ENCODE data around the gene PROZ. TPM values are rescaled to one million over a fixed set of nuclear protein-coding genes. Genes with fewer than 3 reads are reported as not detected.
A peak's percentile ranks its signal among the peaks of the same experiment; 100 is the strongest.

Gene PROZ
- total RNA-seq, 1 donor from 2014 or later, result not detected

DNA sequence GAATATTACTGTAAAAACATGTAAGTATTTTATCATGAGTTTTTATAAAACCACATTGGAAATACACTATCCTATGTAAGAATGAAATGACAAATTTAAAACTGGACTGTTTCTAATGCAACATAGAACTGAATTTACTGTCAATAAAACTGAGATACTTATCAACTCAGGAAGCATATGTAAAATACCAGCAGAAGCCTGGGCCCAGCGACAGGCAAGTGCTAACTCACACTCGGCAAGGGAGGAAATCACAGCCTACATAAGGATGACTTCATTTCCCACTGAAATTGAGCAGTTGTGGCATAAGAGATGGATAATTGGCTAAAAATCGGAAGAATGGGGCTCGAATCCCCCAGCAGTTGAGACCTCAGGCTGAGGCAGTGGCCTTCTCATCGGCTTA, 12.1 kb downstream of the PROZ start:
- Mint-ChIP-seq H3K4me1 (ENCODE audit: unreplicated experiment) (peaks cover 9% of the 10 kb centered on the region), H3K27ac (ENCODE audit: unreplicated experiment) (no peak overlapping the region), H3K36me3 (ENCODE audit: unreplicated experiment) (peaks cover 45% of the 10 kb centered on the region), H3K4me3 (ENCODE audit: unreplicated experiment) (no peak overlapping the region), H3K27me3 (ENCODE audit: unreplicated experiment) (no peaks in the 10 kb centered on the region), H3K9me3 (ENCODE audit: unreplicated experiment) (peaks cover 8% of the 10 kb centered on the region)
- TF ChIP-seq, protein P1, sequence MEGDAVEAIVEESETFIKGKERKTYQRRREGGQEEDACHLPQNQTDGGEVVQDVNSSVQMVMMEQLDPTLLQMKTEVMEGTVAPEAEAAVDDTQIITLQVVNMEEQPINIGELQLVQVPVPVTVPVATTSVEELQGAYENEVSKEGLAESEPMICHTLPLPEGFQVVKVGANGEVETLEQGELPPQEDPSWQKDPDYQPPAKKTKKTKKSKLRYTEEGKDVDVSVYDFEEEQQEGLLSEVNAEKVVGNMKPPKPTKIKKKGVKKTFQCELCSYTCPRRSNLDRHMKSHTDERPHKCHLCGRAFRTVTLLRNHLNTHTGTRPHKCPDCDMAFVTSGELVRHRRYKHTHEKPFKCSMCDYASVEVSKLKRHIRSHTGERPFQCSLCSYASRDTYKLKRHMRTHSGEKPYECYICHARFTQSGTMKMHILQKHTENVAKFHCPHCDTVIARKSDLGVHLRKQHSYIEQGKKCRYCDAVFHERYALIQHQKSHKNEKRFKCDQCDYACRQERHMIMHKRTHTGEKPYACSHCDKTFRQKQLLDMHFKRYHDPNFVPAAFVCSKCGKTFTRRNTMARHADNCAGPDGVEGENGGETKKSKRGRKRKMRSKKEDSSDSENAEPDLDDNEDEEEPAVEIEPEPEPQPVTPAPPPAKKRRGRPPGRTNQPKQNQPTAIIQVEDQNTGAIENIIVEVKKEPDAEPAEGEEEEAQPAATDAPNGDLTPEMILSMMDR (IDR thresholded peaks at IDR 0.05), result no peak
- DNase-seq (ENCODE audit: extremely low spot score, unreplicated experiment), result no peak

DNA sequence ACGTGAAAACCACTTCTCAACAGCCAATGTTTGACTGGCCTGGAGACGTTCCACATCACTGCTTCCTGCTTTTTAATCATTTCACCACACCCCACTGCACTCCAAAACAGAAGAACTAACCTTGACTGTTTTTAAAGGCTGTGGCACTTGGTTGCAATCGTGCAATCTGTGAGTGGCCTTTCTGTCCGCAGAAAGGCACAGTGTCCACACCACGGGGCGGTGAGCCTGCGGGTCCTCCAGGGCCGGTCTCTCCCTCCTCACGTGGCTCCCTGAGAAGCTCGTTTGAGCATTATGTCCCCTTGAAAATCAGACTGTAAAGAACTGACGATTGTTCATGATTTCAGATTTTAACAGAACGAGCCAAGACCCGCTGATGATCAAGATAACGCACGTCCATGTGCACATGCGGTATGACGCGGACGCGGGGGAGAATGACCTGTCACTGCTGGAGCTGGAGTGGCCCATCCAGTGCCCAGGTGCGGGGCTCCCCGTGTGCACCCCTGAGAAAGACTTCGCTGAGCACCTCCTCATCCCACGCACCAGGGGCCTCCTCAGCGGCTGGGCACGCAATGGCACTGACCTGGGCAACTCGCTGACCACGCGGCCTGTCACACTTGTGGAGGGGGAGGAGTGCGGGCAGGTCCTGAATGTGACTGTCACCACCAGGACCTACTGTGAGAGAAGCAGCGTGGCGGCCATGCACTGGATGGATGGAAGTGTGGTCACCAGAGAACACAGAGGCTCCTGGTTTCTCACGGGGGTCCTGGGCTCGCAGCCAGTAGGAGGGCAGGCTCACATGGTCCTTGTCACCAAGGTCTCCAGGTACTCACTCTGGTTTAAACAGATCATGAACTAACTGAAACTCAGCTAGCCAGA, 13.0 kb downstream of the PROZ start:
- peaks cover 55% of the 10 kb centered on the region for H3K36me3 Mint-ChIP-seq (ENCODE audit: unreplicated experiment)
- no peak overlapping the region for H3K4me3 Mint-ChIP-seq (ENCODE audit: unreplicated experiment)
- TF ChIP-seq, protein P1 (IDR thresholded peaks at IDR 0.05), result no peak
- H3K27me3 Mint-ChIP-seq (ENCODE audit: unreplicated experiment), result no peaks in the 10 kb centered on the region
- H3K27ac Mint-ChIP-seq (ENCODE audit: unreplicated experiment), result no peak overlapping the region
- peak; percentile 84 for DNase-seq (ENCODE audit: extremely low spot score, unreplicated experiment)
- peaks cover 4% of the 10 kb centered on the region for H3K4me1 Mint-ChIP-seq (ENCODE audit: unreplicated experiment)
- peaks cover 8% of the 10 kb centered on the region for H3K9me3 Mint-ChIP-seq (ENCODE audit: unreplicated experiment)

DNA sequence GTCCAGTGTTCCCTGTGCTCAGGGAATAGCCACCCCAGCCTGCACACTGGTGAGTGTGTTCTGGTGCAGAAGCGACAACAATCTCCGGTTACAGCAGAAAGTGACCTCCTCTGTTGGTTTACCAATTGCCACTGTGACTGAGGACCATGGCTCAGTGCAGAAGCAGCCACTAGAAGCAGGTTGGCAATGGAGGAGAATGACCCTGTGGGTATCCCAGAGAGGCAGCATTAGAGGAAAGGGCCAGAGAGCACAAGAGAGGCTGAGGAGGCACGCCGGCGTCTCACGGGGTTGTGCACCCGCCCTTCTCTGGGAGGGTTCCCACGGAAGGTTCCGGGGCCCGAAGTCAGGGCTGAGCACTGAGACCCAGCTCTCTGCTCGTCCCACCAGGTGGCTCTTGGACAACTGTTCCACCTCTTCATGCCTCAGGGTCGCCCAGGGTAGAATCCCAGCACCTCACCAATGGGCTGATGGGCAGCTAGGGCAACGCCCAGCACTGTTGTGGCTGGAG, 14.0 kb downstream of the PROZ start:
- TF ChIP-seq, protein P1 (IDR thresholded peaks at IDR 0.05), result no peak
- Mint-ChIP-seq H3K36me3 (ENCODE audit: unreplicated experiment) (peaks cover 56% of the 10 kb centered on the region), H3K27me3 (ENCODE audit: unreplicated experiment) (no peaks in the 10 kb centered on the region), H3K4me3 (ENCODE audit: unreplicated experiment) (no peak overlapping the region), H3K9me3 (ENCODE audit: unreplicated experiment) (peaks cover 6% of the 10 kb centered on the region), H3K4me1 (ENCODE audit: unreplicated experiment) (peaks cover 4% of the 10 kb centered on the region), H3K27ac (ENCODE audit: unreplicated experiment) (no peak overlapping the region)
- peak; percentile 76 for DNase-seq (ENCODE audit: extremely low spot score, unreplicated experiment)

DNA sequence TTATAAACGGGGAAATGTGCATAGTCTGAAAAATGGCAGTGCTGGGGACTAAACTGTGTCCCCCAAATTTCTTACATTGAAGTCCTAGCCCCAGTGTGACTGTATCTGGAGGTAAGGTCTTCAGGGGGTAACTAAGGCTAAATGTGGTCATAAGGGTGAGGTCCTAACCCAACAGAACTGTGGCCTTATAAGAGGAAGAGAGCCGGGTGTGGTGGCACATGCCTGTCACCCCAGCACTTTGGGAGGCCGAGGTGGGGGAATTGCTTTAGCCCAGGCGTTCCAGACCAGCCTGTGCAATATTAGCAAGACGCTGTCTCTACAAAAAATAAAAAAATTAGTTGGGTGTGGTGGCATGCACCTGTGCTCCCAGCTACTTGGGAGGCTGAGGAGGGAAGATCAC, 17.8 kb downstream of the PROZ start:
- Mint-ChIP-seq H3K27ac (ENCODE audit: unreplicated experiment) (peak overlapping the region; percentile 45), H3K4me1 (ENCODE audit: unreplicated experiment) (peaks cover 34% of the 10 kb centered on the region), H3K9me3 (ENCODE audit: unreplicated experiment) (no peaks in the 10 kb centered on the region), H3K4me3 (ENCODE audit: unreplicated experiment) (no peak overlapping the region), H3K27me3 (ENCODE audit: unreplicated experiment) (no peaks in the 10 kb centered on the region), H3K36me3 (ENCODE audit: unreplicated experiment) (peaks cover 55% of the 10 kb centered on the region)
- DNase-seq (ENCODE audit: extremely low spot score, unreplicated experiment), result peak; percentile 73
- TF ChIP-seq, protein P1 (IDR thresholded peaks at IDR 0.05), result no peak

DNA sequence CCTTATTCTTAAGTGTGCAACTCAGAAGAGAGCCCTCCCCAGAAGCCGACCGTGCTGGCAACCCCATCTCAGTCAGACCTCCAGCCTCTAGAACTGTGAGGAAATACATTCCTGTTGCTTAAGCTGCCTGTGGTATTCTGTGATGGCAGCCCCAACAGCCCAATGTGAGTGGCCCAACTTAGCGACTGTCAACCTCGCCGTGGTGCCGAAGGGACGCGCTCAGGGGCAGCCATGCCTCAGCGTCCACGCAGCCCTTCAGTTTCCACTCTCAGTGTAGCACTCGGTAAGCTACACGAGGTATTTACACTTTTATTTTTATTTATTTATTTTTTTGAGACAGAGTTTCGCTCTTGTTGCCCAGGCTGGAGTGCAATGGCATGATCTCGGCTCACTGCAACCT, 18.4 kb downstream of the PROZ start:
- Mint-ChIP-seq H3K4me1 (ENCODE audit: unreplicated experiment) (peaks cover 40% of the 10 kb centered on the region), H3K4me3 (ENCODE audit: unreplicated experiment) (no peak overlapping the region), H3K27me3 (ENCODE audit: unreplicated experiment) (no peaks in the 10 kb centered on the region), H3K36me3 (ENCODE audit: unreplicated experiment) (peaks cover 55% of the 10 kb centered on the region), H3K9me3 (ENCODE audit: unreplicated experiment) (no peaks in the 10 kb centered on the region), H3K27ac (ENCODE audit: unreplicated experiment) (no peak overlapping the region)
- peak; percentile 53 for DNase-seq (ENCODE audit: extremely low spot score, unreplicated experiment)
- TF ChIP-seq, protein P1 (IDR thresholded peaks at IDR 0.05), result no peak
